ENCODE data around the gene TMEM50B. TPM values are rescaled to one million over a fixed set of nuclear protein-coding genes. Genes with fewer than 3 reads are reported as not detected.
A peak's percentile ranks its signal among the peaks of the same experiment; 100 is the strongest.

The TMEM50B gene
- total and polyA plus RNA-seq, 2 of the 8 experiments (the other 6 are each of a cell fraction or from before 2014, with no cell fraction given), result 16.8 to 20.5 TPM

DNA sequence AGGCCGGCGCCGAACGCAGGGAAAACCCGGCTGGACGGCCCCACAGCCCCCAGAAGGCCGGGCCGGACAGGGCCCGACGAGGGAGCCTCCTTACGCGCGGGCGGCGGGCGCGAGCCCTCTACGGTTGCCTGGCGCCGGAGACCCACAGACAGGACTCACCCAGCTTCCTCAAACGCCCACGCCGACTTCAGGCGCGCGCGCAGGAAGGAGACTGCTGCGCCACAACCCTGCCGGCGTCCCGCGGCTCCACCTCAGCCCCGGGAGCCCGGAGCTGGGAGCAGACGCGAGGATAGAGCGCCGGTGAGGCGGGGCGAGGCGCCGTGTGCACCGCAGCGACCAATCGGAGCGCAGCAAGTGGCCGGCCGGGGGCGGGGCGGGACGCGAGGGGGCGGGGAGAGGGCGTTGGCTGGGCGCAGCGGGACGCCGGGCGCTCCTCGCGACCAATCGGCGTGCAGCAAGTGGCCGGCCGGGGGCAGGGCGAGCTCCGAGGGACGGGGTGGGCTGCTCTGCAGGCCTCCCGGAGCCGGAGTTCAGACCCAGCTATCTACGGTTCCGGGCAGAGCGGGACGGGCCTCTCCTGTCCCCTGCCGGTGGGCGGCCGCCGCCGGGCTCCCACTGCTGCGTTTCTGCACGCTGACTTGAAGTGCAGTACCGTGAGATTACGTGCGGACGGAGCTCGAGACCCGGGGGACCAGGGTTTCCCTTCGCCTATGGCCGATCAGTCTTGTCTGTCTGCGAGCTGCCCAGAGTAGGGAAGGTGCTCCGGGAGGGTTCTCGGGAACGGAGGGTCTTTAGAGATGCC, at the start of gene TMEM50B (continued):
- TF ChIP-seq, protein P1, sequence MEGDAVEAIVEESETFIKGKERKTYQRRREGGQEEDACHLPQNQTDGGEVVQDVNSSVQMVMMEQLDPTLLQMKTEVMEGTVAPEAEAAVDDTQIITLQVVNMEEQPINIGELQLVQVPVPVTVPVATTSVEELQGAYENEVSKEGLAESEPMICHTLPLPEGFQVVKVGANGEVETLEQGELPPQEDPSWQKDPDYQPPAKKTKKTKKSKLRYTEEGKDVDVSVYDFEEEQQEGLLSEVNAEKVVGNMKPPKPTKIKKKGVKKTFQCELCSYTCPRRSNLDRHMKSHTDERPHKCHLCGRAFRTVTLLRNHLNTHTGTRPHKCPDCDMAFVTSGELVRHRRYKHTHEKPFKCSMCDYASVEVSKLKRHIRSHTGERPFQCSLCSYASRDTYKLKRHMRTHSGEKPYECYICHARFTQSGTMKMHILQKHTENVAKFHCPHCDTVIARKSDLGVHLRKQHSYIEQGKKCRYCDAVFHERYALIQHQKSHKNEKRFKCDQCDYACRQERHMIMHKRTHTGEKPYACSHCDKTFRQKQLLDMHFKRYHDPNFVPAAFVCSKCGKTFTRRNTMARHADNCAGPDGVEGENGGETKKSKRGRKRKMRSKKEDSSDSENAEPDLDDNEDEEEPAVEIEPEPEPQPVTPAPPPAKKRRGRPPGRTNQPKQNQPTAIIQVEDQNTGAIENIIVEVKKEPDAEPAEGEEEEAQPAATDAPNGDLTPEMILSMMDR (IDR thresholded peaks at IDR 0.05; ENCODE audit: control extremely low read depth in 1 of 3, insufficient read depth in 1 of 3, low read depth in 1 of 3, low read length in 3 of 3), result peak; percentile 40 to 49 (median 41)
- peak; percentile 67 for TF ChIP-seq POLR2AphosphoS5 (IDR thresholded peaks at IDR 0.05; ENCODE audit: low read depth, low read length)
- TF ChIP-seq KDM1A (IDR thresholded peaks at IDR 0.05; ENCODE audit: borderline replicate concordance, low read length), result no peak
- peak; percentile 33 to 51 for TF ChIP-seq RAD21 (IDR thresholded peaks at IDR 0.05 in 1 of 2, conservative IDR thresholded peaks at IDR 0.05 in 1 of 2; ENCODE audit: low read depth in 2 of 2, low read length in 2 of 2)
- TF ChIP-seq RBBP5 (IDR thresholded peaks at IDR 0.05; ENCODE audit: borderline replicate concordance, low read depth, low read length), result 0 out of 2 replicates have a peak, but pooled peaks have one; percentile 35
- TF ChIP-seq, protein P2, sequence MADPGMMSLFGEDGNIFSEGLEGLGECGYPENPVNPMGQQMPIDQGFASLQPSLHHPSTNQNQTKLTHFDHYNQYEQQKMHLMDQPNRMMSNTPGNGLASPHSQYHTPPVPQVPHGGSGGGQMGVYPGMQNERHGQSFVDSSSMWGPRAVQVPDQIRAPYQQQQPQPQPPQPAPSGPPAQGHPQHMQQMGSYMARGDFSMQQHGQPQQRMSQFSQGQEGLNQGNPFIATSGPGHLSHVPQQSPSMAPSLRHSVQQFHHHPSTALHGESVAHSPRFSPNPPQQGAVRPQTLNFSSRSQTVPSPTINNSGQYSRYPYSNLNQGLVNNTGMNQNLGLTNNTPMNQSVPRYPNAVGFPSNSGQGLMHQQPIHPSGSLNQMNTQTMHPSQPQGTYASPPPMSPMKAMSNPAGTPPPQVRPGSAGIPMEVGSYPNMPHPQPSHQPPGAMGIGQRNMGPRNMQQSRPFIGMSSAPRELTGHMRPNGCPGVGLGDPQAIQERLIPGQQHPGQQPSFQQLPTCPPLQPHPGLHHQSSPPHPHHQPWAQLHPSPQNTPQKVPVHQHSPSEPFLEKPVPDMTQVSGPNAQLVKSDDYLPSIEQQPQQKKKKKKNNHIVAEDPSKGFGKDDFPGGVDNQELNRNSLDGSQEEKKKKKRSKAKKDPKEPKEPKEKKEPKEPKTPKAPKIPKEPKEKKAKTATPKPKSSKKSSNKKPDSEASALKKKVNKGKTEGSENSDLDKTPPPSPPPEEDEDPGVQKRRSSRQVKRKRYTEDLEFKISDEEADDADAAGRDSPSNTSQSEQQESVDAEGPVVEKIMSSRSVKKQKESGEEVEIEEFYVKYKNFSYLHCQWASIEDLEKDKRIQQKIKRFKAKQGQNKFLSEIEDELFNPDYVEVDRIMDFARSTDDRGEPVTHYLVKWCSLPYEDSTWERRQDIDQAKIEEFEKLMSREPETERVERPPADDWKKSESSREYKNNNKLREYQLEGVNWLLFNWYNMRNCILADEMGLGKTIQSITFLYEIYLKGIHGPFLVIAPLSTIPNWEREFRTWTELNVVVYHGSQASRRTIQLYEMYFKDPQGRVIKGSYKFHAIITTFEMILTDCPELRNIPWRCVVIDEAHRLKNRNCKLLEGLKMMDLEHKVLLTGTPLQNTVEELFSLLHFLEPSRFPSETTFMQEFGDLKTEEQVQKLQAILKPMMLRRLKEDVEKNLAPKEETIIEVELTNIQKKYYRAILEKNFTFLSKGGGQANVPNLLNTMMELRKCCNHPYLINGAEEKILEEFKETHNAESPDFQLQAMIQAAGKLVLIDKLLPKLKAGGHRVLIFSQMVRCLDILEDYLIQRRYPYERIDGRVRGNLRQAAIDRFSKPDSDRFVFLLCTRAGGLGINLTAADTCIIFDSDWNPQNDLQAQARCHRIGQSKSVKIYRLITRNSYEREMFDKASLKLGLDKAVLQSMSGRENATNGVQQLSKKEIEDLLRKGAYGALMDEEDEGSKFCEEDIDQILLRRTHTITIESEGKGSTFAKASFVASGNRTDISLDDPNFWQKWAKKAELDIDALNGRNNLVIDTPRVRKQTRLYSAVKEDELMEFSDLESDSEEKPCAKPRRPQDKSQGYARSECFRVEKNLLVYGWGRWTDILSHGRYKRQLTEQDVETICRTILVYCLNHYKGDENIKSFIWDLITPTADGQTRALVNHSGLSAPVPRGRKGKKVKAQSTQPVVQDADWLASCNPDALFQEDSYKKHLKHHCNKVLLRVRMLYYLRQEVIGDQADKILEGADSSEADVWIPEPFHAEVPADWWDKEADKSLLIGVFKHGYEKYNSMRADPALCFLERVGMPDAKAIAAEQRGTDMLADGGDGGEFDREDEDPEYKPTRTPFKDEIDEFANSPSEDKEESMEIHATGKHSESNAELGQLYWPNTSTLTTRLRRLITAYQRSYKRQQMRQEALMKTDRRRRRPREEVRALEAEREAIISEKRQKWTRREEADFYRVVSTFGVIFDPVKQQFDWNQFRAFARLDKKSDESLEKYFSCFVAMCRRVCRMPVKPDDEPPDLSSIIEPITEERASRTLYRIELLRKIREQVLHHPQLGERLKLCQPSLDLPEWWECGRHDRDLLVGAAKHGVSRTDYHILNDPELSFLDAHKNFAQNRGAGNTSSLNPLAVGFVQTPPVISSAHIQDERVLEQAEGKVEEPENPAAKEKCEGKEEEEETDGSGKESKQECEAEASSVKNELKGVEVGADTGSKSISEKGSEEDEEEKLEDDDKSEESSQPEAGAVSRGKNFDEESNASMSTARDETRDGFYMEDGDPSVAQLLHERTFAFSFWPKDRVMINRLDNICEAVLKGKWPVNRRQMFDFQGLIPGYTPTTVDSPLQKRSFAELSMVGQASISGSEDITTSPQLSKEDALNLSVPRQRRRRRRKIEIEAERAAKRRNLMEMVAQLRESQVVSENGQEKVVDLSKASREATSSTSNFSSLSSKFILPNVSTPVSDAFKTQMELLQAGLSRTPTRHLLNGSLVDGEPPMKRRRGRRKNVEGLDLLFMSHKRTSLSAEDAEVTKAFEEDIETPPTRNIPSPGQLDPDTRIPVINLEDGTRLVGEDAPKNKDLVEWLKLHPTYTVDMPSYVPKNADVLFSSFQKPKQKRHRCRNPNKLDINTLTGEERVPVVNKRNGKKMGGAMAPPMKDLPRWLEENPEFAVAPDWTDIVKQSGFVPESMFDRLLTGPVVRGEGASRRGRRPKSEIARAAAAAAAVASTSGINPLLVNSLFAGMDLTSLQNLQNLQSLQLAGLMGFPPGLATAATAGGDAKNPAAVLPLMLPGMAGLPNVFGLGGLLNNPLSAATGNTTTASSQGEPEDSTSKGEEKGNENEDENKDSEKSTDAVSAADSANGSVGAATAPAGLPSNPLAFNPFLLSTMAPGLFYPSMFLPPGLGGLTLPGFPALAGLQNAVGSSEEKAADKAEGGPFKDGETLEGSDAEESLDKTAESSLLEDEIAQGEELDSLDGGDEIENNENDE (IDR thresholded peaks at IDR 0.05; ENCODE audit: insufficient replicate concordance, low read length), result no peak
